SW 1271 (cell line): ENCODE results near the gene LARP4.
A peak's percentile ranks its signal among the peaks of the same experiment; 100 is the strongest.
"Not testable (repeated sequence)": the region's sequence is repeated elsewhere in the genome, so short reads cannot be mapped to it uniquely, and the experiment has no call there.

Experiments used
- DNase-seq, 2 experiments: peaks; one replicate each; lab custom pipeline; 2025; lab: John Stamatoyannopoulos, UW

LARP4 gene

GRCh38 chr12:50401500-50402081 is 906 bp downstream of the LARP4 start:
- peak in 1 of 2 experiments; percentile 58 for DNase-seq

GRCh38 chr12:50402264-50403000 is 1.7 kb downstream of the LARP4 start:
- DNase-seq: no peak

- no peak for DNase-seq
Measured at GRCh38 chr12:50403001-50403440, 2.3 kb downstream of the LARP4 start.

- no peak for DNase-seq
Measured at GRCh38 chr12:50404307-50404706, 3.6 kb downstream of the LARP4 start.

- no peak for DNase-seq
Measured at GRCh38 chr12:50411051-50411660, 10.5 kb downstream of the LARP4 start.

- no peak for DNase-seq
Measured at GRCh38 chr12:50415899-50416479, 15.3 kb downstream of the LARP4 start.

GRCh38 chr12:50419112-50419909 is 18.6 kb downstream of the LARP4 start:
- DNase-seq: no peak

GRCh38 chr12:50422855-50423254 is 22.2 kb downstream of the LARP4 start:
- not testable (repeated sequence) for DNase-seq

- not testable (repeated sequence) for DNase-seq
Measured at GRCh38 chr12:50423342-50423741, 22.7 kb downstream of the LARP4 start.

GRCh38 chr12:50425589-50426258 is 25.0 kb downstream of the LARP4 start:
- peak in 1 of 2 experiments; percentile 19 for DNase-seq

GRCh38 chr12:50431656-50432055 is 31.0 kb downstream of the LARP4 start:
- DNase-seq: not testable (repeated sequence)

- no peak for DNase-seq
Measured at GRCh38 chr12:50440288-50440687, 39.6 kb downstream of the LARP4 start.

GRCh38 chr12:50441763-50442162 is 41.1 kb downstream of the LARP4 start:
- DNase-seq: no peak

- no peak for DNase-seq
Measured at GRCh38 chr12:50442178-50442908, 41.7 kb downstream of the LARP4 start.

GRCh38 chr12:50449671-50450070 is 49.0 kb downstream of the LARP4 start:
- not testable (repeated sequence) for DNase-seq

- DNase-seq: no peak
Measured at GRCh38 chr12:50452795-50453194, 52.1 kb downstream of the LARP4 start.

- no peak for DNase-seq
Measured at GRCh38 chr12:50453872-50454271, 53.2 kb downstream of the LARP4 start.

GRCh38 chr12:50458606-50459005 is 57.9 kb downstream of the LARP4 start:
- DNase-seq: no peak

- DNase-seq: no peak
Measured at GRCh38 chr12:50467439-50467838, 66.8 kb downstream of the LARP4 start.

- no peak for DNase-seq
Measured at GRCh38 chr12:50477241-50477832, 76.7 kb downstream of the LARP4 start.
